NT2/D1 (cell line): Measurements from ENCODE around the gene GCNT1.
"Not testable (repeated sequence)": the region's sequence is repeated elsewhere in the genome, so short reads cannot be mapped to it uniquely, and the experiment has no call there.

ENCODE experiments used
- DNase-seq: peaks from one replicate; pipeline ENCODE4 v3.0.0-alpha.2; 2011; ENCODE audit warnings: low read depth, low spot score
- H3K27me3 ChIP-seq: 2 replicates; pipeline ENCODE4 v1.6.0; 2011; ENCODE audit warnings: mild to moderate bottlenecking; ENCODE audit not compliant: insufficient read length, insufficient read depth
- H3K36me3 ChIP-seq: 2 replicates; pipeline ENCODE4 v1.6.1; 2011; ENCODE audit warnings: mild to moderate bottlenecking, low read length, mixed read lengths; ENCODE audit not compliant: insufficient read depth, insufficient read length
- H3K4me1 ChIP-seq: 2 replicates; pipeline ENCODE4 v1.5.1; 2011; ENCODE audit not compliant: insufficient read depth, insufficient read length
- H3K4me3 ChIP-seq: 2 replicates; pipeline ENCODE4 v1.5.1; 2011; ENCODE audit warnings: low read depth; ENCODE audit not compliant: insufficient read length
- H3K9ac ChIP-seq: 2 replicates; pipeline ENCODE4 v1.6.0; 2011; ENCODE audit warnings: low read depth; ENCODE audit not compliant: insufficient read length
- H3K9me3 ChIP-seq: 2 replicates; pipeline ENCODE4 v1.5.1; 2011; ENCODE audit warnings: mild to moderate bottlenecking, low read length; ENCODE audit not compliant: insufficient read depth
- SUZ12 ChIP-seq: IDR thresholded peaks from 2 replicates; pipeline ENCODE4 v1.6.1; 2011; ENCODE audit not compliant: insufficient read length, insufficient read depth; ENCODE audit errors: extremely low read depth
- YY1 ChIP-seq: IDR thresholded peaks from 2 replicates; pipeline ENCODE4 v1.6.1; 2011; ENCODE audit not compliant: insufficient read length, insufficient read depth
- ZNF274 ChIP-seq: IDR thresholded peaks from 2 replicates; pipeline ENCODE4 v1.6.1; 2011; ENCODE audit warnings: mild to moderate bottlenecking, low read depth, low read length

GCNT1 gene

DNA sequence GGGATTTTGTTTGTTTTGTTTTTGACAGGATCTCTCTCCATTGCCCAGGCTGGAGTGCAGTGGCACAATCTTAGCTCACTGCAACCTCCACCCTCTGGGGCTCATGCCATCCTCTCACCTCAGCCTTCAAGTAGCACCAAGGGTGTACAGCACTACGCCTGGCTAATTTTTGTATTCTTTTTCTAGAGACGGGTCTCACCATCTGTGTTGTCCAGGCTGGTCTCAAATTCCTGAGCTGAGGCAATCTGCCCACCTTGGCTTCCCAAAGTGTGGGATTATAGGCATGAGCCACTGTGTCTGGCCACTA lies 7.3 kb downstream of the GCNT1 start:
- H3K36me3 ChIP-seq = peaks cover 13% of the 10 kb centered on the region
- H3K9ac ChIP-seq = no peak overlapping the region
- H3K4me1 ChIP-seq = no peaks in the 10 kb centered on the region

GRCh38 chr9:76474419-76474818 lies 15.4 kb downstream of the GCNT1 start:
- Histone ChIP-seq H3K9ac (no peak overlapping the region), H3K36me3 (peaks cover 2% of the 10 kb centered on the region), H3K27me3 (no peaks in the 10 kb centered on the region), H3K4me1 (no peaks in the 10 kb centered on the region), H3K4me3 (no peak overlapping the region), H3K9me3 (peaks cover 14% of the 10 kb centered on the region; the same call in 1 of the 2 replicates)
- TF ChIP-seq YY1 = no peak
- no peak for TF ChIP-seq ZNF274
- TF ChIP-seq SUZ12 = no peak
- DNase-seq = no peak

More for the DNA sequence above, 7.3 kb downstream of the GCNT1 start:
- DNase-seq = no peak
- H3K27me3 ChIP-seq = no peaks in the 10 kb centered on the region
- no peak overlapping the region for H3K4me3 ChIP-seq
- TF ChIP-seq ZNF274 = no peak
- TF ChIP-seq YY1 = no peak
- no peak for TF ChIP-seq SUZ12
- H3K9me3 ChIP-seq = no peaks in the 10 kb centered on the region

DNA sequence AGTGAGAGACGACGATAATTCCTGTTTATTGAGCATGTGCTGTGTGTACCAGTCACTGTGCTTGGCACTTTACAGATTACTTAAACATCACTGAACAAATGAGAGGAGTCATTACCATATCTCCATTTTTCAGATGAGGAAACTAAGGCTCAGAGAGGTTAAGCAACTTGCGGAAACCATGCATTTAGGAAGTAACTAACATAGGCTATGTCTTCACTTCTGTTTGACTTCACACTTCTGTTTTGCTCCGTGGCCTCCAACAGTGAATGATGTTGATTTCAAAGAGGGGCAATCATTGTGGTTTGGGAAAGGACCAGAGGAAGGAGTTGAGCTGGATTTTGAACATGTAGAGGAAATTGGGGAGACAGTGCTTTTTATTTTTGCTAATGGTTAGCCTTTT lies 16.7 kb downstream of the GCNT1 start:
- no peak overlapping the region for H3K9ac ChIP-seq
- peaks cover 14% of the 10 kb centered on the region; the same call in 1 of the 2 replicates for H3K9me3 ChIP-seq
- no peak overlapping the region for H3K4me3 ChIP-seq
- no peaks in the 10 kb centered on the region for H3K4me1 ChIP-seq
- DNase-seq = no peak
- TF ChIP-seq SUZ12 = no peak
- TF ChIP-seq YY1 = no peak
- TF ChIP-seq ZNF274 = no peak
- no peaks in the 10 kb centered on the region for H3K27me3 ChIP-seq
- peaks cover 2% of the 10 kb centered on the region for H3K36me3 ChIP-seq

GRCh38 chr9:76477818-76478217 lies 18.8 kb downstream of the GCNT1 start:
- H3K4me1 ChIP-seq, DNase-seq, H3K4me3 ChIP-seq, H3K9ac ChIP-seq, H3K36me3 ChIP-seq, H3K27me3 ChIP-seq: not testable (repeated sequence)
- H3K9me3 ChIP-seq = peaks cover 14% of the 10 kb centered on the region; the same call in 1 of the 2 replicates

DNA sequence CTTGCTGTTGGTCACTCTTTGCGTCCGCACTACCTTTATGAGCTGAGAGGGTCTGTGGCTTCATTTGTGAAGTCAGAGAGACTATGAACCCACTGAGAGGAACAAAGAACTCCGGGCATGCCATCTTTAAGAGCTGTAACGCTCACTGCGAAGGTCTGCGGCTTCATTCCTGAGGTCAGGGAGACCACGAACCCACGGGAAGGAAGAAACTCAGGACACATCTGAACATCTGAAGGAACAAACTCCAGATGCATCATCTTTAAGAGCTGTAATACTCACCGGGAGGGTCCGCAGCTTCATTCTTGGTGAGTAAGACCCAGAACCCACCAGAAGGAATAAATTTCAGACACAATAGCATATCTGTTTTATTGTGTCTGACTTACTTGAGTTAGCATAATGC lies 19.2 kb downstream of the GCNT1 start:
- Histone ChIP-seq H3K4me1 (no peaks in the 10 kb centered on the region), H3K4me3 (no peak overlapping the region), H3K27me3 (no peaks in the 10 kb centered on the region), H3K36me3 (peaks cover 2% of the 10 kb centered on the region), H3K9me3 (peaks cover 14% of the 10 kb centered on the region; the same call in 1 of the 2 replicates), H3K9ac (no peak overlapping the region)
- TF ChIP-seq SUZ12 (no peak), ZNF274 (no peak), YY1 (no peak)
- no peak for DNase-seq

- peaks cover 14% of the 10 kb centered on the region; the same call in 1 of the 2 replicates for H3K9me3 ChIP-seq
- not testable (repeated sequence) for H3K9ac ChIP-seq, H3K4me1 ChIP-seq, H3K27me3 ChIP-seq, H3K36me3 ChIP-seq, H3K4me3 ChIP-seq, DNase-seq
Observed at GRCh38 chr9:76479337-76479736, 20.4 kb downstream of the GCNT1 start.

DNA sequence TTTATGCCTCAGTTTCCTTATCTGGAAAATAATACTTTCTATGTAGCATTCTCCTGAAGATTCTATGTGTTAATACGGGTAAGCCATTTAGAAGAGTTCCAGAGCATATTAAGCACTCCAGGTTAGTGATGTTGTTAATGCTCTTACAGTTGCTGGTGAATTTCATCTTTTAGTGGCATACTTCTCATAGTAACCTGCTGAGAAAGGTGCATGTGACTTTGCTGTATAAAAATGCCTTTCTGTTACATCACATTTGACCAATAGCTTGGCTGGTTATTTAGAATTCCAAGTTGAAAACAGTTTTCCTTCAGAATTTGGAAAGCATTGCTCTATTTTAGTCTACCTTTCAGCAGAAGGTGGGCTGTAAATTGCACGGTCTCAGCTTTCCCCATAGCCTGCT lies 27.2 kb downstream of the GCNT1 start:
- Histone ChIP-seq H3K4me3 (no peak overlapping the region), H3K36me3 (no peaks in the 10 kb centered on the region), H3K4me1 (no peaks in the 10 kb centered on the region), H3K9ac (no peak overlapping the region), H3K9me3 (peaks cover 10% of the 10 kb centered on the region; the same call in 1 of the 2 replicates), H3K27me3 (no peaks in the 10 kb centered on the region)
- no peak for DNase-seq
- TF ChIP-seq SUZ12 = no peak
- TF ChIP-seq ZNF274 = no peak
- TF ChIP-seq YY1 = no peak

DNA sequence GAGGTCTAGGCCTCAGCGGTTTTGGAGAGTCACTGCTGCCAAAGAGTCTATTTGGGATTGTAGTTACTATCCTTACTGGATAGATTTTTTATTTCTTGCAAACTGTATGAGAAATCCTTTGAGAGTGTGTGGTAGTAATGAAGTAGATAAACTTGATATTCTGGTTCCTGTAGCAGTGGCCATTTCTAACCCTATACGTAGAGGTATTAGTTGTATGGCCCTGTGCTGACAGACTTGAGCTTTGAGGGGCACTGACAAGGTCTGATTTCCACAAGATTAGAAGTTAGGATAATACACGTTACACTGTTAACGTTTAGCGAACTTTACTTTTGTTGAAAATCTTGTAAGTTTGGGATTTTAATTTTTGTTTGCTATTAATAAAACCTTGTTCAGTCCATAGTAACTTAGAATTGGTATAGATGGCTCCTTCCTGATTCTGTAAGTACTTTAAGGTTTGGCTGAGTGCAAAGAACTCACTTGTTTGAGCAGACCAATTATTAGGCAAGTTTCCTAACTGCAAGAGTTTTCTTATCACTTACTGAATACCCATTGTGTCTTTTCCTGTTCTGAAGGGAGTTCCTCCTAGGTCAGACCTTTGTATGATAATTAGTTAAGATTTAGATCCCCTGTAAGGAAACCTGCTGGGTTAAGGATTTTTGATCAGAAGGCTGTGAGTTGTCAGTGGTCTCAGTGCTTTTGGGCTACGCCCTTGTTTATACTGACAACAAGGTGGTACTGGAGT lies 31.4 kb downstream of the GCNT1 start:
- TF ChIP-seq ZNF274 (no peak), YY1 (no peak)
- Histone ChIP-seq H3K9me3 (peaks cover 27% of the 10 kb centered on the region; the same call in 1 of the 2 replicates), H3K9ac (no peak overlapping the region), H3K4me3 (no peak overlapping the region), H3K4me1 (no peaks in the 10 kb centered on the region), H3K27me3 (no peaks in the 10 kb centered on the region), H3K36me3 (no peaks in the 10 kb centered on the region)
- no peak for DNase-seq

DNA sequence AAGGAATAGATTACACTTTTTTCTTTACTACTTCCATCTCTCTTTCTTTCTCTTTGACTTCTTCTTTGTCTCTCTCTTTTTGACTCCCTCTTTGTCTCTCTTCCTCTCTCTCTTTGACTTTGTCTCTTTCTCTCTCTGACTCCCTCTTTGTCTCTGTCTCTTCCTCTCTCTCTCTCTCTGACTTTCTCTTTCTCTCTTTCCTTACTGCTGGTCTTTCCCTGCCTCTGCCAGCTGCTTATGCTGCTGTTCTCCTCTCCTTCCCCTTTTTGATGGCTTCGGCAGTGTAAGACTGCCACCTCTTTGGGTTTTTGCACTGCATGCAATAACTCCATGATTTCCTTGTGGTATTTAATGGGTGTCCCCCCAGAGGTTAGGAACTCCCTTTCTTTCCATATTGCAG lies 32.1 kb downstream of the GCNT1 start:
- peaks cover 30% of the 10 kb centered on the region; the same call in 1 of the 2 replicates for H3K9me3 ChIP-seq
- H3K4me3 ChIP-seq, H3K36me3 ChIP-seq, H3K4me1 ChIP-seq, DNase-seq, H3K27me3 ChIP-seq, H3K9ac ChIP-seq: not testable (repeated sequence)

DNA sequence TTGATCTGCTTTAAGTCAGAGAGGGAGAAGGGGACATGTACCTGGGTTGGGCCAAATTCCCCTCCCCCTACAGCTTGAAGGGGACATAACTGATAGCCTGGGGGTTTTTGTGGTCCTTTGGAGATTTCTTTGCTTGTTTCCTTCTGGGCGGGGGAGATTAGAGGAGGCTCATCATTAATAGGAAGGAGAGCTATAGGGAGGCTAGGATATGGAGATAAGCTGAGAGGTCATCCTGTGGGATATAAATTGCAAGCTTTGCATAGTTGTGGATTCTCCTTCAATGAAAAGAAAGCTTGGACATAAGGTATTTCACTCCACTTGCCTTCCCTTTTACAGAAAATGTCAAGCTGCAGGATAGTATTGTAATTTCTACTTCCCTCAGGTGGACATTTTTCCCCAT lies 34.5 kb downstream of the GCNT1 start:
- not testable (repeated sequence) for H3K36me3 ChIP-seq
- H3K9me3 ChIP-seq = peaks cover 30% of the 10 kb centered on the region; the same call in 1 of the 2 replicates

More for the DNA sequence above, 34.5 kb downstream of the GCNT1 start:
- H3K4me3 ChIP-seq, H3K9ac ChIP-seq, H3K4me1 ChIP-seq, H3K27me3 ChIP-seq, DNase-seq: not testable (repeated sequence)
